MCF 10A (cell line): Measurements from ENCODE around the gene FGGY. TPM values are rescaled to one million over a fixed set of nuclear protein-coding genes. Genes with fewer than 3 reads are reported as not detected.

Experiments used
- BruUV-seq: library from RNA; stranded (reverse); fragments of 400-500 nt; replicated peaks from 2 replicates; lab custom pipeline; 2021; lab: Mats Ljungman, UMichigan
- CTCF ChIA-PET: fragments of 300-600 bp; sonication (Branson Sonifier 250); formaldehyde crosslinking; extraction: SDS; loops from one replicate; lab custom pipeline; 2021; ENCODE audit warnings: antibody characterized with exemption, inconsistent platforms; lab: Yijun Ruan, JAX
- POLR2A ChIA-PET: fragments of 300-600, 350-650 bp; sonication (Branson Sonifier 250); formaldehyde crosslinking; extraction: SDS; loops from one replicate; lab custom pipeline; 2020; ENCODE audit warnings: antibody characterized with exemption, inconsistent platforms; lab: Yijun Ruan, JAX
- DNase-seq: peaks from one replicate; pipeline ENCODE4 v3.0.0-alpha.2; 2018; ENCODE audit not compliant: unreplicated experiment
- H3K27ac Mint-ChIP-seq: one replicate; pipeline ENCODE4 v1.8.0; 2022; ENCODE audit warnings: mild to moderate bottlenecking, low read depth, mixed read lengths; ENCODE audit not compliant: unreplicated experiment
- H3K27me3 Mint-ChIP-seq: one replicate; pipeline ENCODE4 v1.8.0; 2022; ENCODE audit warnings: mixed read lengths; ENCODE audit not compliant: insufficient read depth, unreplicated experiment
- H3K36me3 Mint-ChIP-seq: one replicate; pipeline ENCODE4 v1.8.0; 2022; ENCODE audit warnings: mild to moderate bottlenecking, moderate library complexity, mixed read lengths; ENCODE audit not compliant: insufficient read depth, unreplicated experiment
- H3K4me1 Mint-ChIP-seq: one replicate; pipeline ENCODE4 v1.8.0; 2022; ENCODE audit warnings: mixed read lengths; ENCODE audit not compliant: insufficient read depth, unreplicated experiment
- H3K4me3 Mint-ChIP-seq: one replicate; pipeline ENCODE4 v1.8.0; 2022; ENCODE audit warnings: mild to moderate bottlenecking, moderate library complexity, mixed read lengths; ENCODE audit not compliant: unreplicated experiment
- H3K9me3 Mint-ChIP-seq: one replicate; pipeline ENCODE4 v1.8.0; 2022; ENCODE audit warnings: mixed read lengths; ENCODE audit not compliant: unreplicated experiment
- CTCF ChIP-seq: fragments of 200-600 bp; IDR thresholded peaks from one replicate; pipeline ENCODE4 v1.8.0; 2022; ENCODE audit warnings: antibody characterized with exemption, mild to moderate bottlenecking; ENCODE audit not compliant: unreplicated experiment
- intact Hi-C: fragments of 100-400 bp; cut with micrococcal nuclease; formaldehyde crosslinking; loops from 2 replicates; pipeline ENCODE4 v1.14.1; 2022
- total RNA-seq: library from RNA; stranded (reverse); gene quantifications from 2 replicates; pipeline ENCODE4 v1.2.3, GENCODE V29; 2022

The FGGY gene
- total RNA-seq, 1 experiment from 2014 or later: 10.6 TPM

- peak overlapping the region; percentile 7 for H3K27ac Mint-ChIP-seq
- DNase-seq: no peak
- no TSS peak for BruUV-seq
- H3K9me3 Mint-ChIP-seq: no peaks in the 10 kb centered on the region
- no peaks in the 10 kb centered on the region for H3K36me3 Mint-ChIP-seq
- POLR2A ChIA-PET: interaction anchor here (0.6 to 11.0 kb wide), 6 partner anchors 46 to 1016 kb away, joined by 3 to 88 read pairs (median 4); partner anchors contain the start of genes HOOK1 and JUN
- intact Hi-C loops: no loop called here
- peaks cover 19% of the 10 kb centered on the region for H3K4me1 Mint-ChIP-seq
- CTCF ChIA-PET: interaction anchor here (0.6 to 2.3 kb wide), 9 partner anchors 9 to 973 kb away, joined by 3 to 7 read pairs (median 3); no protein-coding TSS in a partner anchor
- no peak for TF ChIP-seq CTCF
- no peaks in the 10 kb centered on the region for H3K27me3 Mint-ChIP-seq
- no peak overlapping the region for H3K4me3 Mint-ChIP-seq
These were observed 472.2 kb downstream of the FGGY start for GRCh38 chr1:59768792-59769735.

GRCh38 chr1:59769736-59770095, 472.8 kb downstream of the FGGY start:
- intact Hi-C loops: no loop called here

GRCh38 chr1:59771361-59771760, 474.5 kb downstream of the FGGY start:
- no peak overlapping the region for H3K4me3 Mint-ChIP-seq
- H3K9me3 Mint-ChIP-seq: no peaks in the 10 kb centered on the region
- POLR2A ChIA-PET: interaction anchor here (0.8 to 1.9 kb wide), 3 partner anchors 9 to 988 kb away, joined by 3 to 5 read pairs (median 3); partner anchors contain the start of gene JUN
- no peak overlapping the region for H3K27ac Mint-ChIP-seq
- H3K27me3 Mint-ChIP-seq: no peaks in the 10 kb centered on the region
- TF ChIP-seq CTCF: no peak
- H3K4me1 Mint-ChIP-seq: peaks cover 9% of the 10 kb centered on the region
- intact Hi-C loops: no loop called here
- CTCF ChIA-PET: interaction anchor here (0.6 to 1.6 kb wide), 4 partner anchors 12 to 456 kb away, joined by 3 to 8 read pairs (median 4); no protein-coding TSS in a partner anchor
- no peak for DNase-seq
- BruUV-seq: no TSS peak
- no peaks in the 10 kb centered on the region for H3K36me3 Mint-ChIP-seq

More at GRCh38 chr1:59769736-59770095, 472.8 kb downstream of the FGGY start:
- H3K36me3 Mint-ChIP-seq: no peaks in the 10 kb centered on the region
- BruUV-seq: no TSS peak
- POLR2A ChIA-PET: interaction anchor here (11.0 kb wide), 1 partner anchor 45 kb away, joined by 88 read pairs; the partner anchor contains the start of gene HOOK1
- H3K4me1 Mint-ChIP-seq: peaks cover 17% of the 10 kb centered on the region
- H3K27me3 Mint-ChIP-seq: no peaks in the 10 kb centered on the region
- CTCF ChIA-PET: interaction anchor here (0.6 to 1.3 kb wide), 3 partner anchors 10 to 129 kb away, joined by 3 read pairs; no protein-coding TSS in a partner anchor
- DNase-seq: no peak
- H3K4me3 Mint-ChIP-seq: no peak overlapping the region
- H3K9me3 Mint-ChIP-seq: no peaks in the 10 kb centered on the region
- TF ChIP-seq CTCF: no peak
- H3K27ac Mint-ChIP-seq: peak overlapping the region; percentile 7

- Mint-ChIP-seq H3K36me3 (no peaks in the 10 kb centered on the region), H3K27ac (peak overlapping the region; percentile 28), H3K4me3 (no peak overlapping the region), H3K9me3 (no peaks in the 10 kb centered on the region), H3K27me3 (no peaks in the 10 kb centered on the region), H3K4me1 (no peaks in the 10 kb centered on the region)
- TF ChIP-seq CTCF: no peak
- no TSS peak for BruUV-seq
- CTCF ChIA-PET: interaction anchor here (0.6 kb wide), 1 partner anchor 468 kb away, joined by 3 read pairs; no protein-coding TSS in a partner anchor
- POLR2A ChIA-PET: no interaction called here
- intact Hi-C loops: no loop called here
- DNase-seq: no peak
These were observed 478.6 kb downstream of the FGGY start for GRCh38 chr1:59775480-59775879.
